Body of pancreas (tissue), 4 donors: ENCODE results near the gene RB1.

Source experiments
- CTCF ChIP-seq, 7 experiments: fragments of 450-650 bp in 4 of 7; fragments of 200-600 bp in 3 of 7; sonication (generic) in 3 of 7; IDR thresholded peaks; one replicate each; pipeline ENCODE4 v1.5.1; 2016 to 2019; ENCODE audit warnings: antibody characterized with exemption in 7 of 7
- POLR2A ChIP-seq, 3 donors: fragments of 450-650 bp; IDR thresholded peaks; one replicate each; pipeline ENCODE4 v1.6.1; 2016; ENCODE audit warnings: antibody characterized with exemption in 3 of 3, mild to moderate bottlenecking in 2 of 3

- TF ChIP-seq CTCF (IDR thresholded peaks at IDR 0.05), result no peak
- no peak for TF ChIP-seq POLR2A (IDR thresholded peaks at IDR 0.05)
These were observed 112.0 kb downstream of the RB1 start for GRCh38 chr13:48415516-48415915.
